Loucy (cell line): ENCODE data around the gene FSTL4.
"Not testable (repeated sequence)": the region's sequence is repeated elsewhere in the genome, so short reads cannot be mapped to it uniquely, and the experiment has no call there.

Experiments used
- H2AFZ ChIP-seq: fragments of 200-600 bp; sonication (generic); 2 replicates; pipeline ENCODE4 v1.6.0; 2016; ENCODE audit warnings: antibody characterized with exemption, mild to moderate bottlenecking, low read length, moderate library complexity
- H3F3A ChIP-seq: fragments of 200-600 bp; 2 replicates; pipeline ENCODE4 v1.6.0; 2016; ENCODE audit warnings: antibody characterized with exemption, low read depth, mild to moderate bottlenecking
- H3K27me3 ChIP-seq: fragments of 200-600 bp; sonication (generic); 2 replicates; pipeline ENCODE4 v1.6.1; 2014; ENCODE audit warnings: low read length, mild to moderate bottlenecking; ENCODE audit not compliant: insufficient read depth, poor library complexity, severe bottlenecking
- H3K36me3 ChIP-seq: fragments of 200-600 bp; sonication (generic); 2 replicates; pipeline ENCODE4 v1.6.1; 2016; ENCODE audit warnings: low read length; ENCODE audit not compliant: insufficient read depth
- H3K4me1 ChIP-seq: fragments of 200-600 bp; sonication (generic); 2 replicates; pipeline ENCODE4 v1.5.1; 2014; ENCODE audit warnings: low read length, mild to moderate bottlenecking; ENCODE audit not compliant: insufficient read depth, poor library complexity, severe bottlenecking
- H3K4me2 ChIP-seq: fragments of 200-600 bp; sonication (generic); 2 replicates; pipeline ENCODE4 v1.6.0; 2014; ENCODE audit warnings: antibody characterized with exemption, low read length, low read depth, mild to moderate bottlenecking; ENCODE audit not compliant: poor library complexity, severe bottlenecking
- H3K4me3 ChIP-seq: fragments of 200-600 bp; sonication (generic); 2 replicates; pipeline ENCODE4 v1.5.1; 2014; ENCODE audit warnings: low read length, mild to moderate bottlenecking, mixed read lengths; ENCODE audit not compliant: poor library complexity, severe bottlenecking
- H3K79me2 ChIP-seq: fragments of 200-600 bp; sonication (generic); 2 replicates; pipeline ENCODE4 v1.6.1; 2014; ENCODE audit warnings: low read length; ENCODE audit not compliant: insufficient read depth
- H3K9ac ChIP-seq: fragments of 200-600 bp; sonication (generic); 2 replicates; pipeline ENCODE4 v1.6.0; 2014; ENCODE audit warnings: mild to moderate bottlenecking, low read depth, low read length, moderate library complexity; ENCODE audit not compliant: poor library complexity, severe bottlenecking
- H3K9me2 ChIP-seq: fragments of 200-600 bp; sonication (generic); replicated peaks from 2 replicates; pipeline ENCODE4 v1.6.1; 2016; ENCODE audit warnings: low read depth, low read length, mixed read lengths
- H3K9me3 ChIP-seq: fragments of 200-600 bp; sonication (generic); 2 replicates; pipeline ENCODE4 v1.6.1; 2014; ENCODE audit warnings: mild to moderate bottlenecking, antibody characterized with exemption, low read length, low read depth; ENCODE audit not compliant: insufficient read depth
- H4K20me1 ChIP-seq: fragments of 200-600 bp; sonication (generic); 2 replicates; pipeline ENCODE4 v1.6.0; 2014; ENCODE audit warnings: antibody characterized with exemption, low read length, mild to moderate bottlenecking; ENCODE audit not compliant: insufficient read depth, poor library complexity, severe bottlenecking
- EZH2phosphoT487 ChIP-seq: fragments of 200-600 bp; IDR thresholded peaks from 2 replicates; pipeline ENCODE4 v1.6.1; 2018; ENCODE audit warnings: antibody characterized with exemption, mild to moderate bottlenecking, moderate library complexity, borderline replicate concordance
- TF ChIP-seq, protein P1 (sequence below): fragments of 200-600 bp; sonication (generic); conservative IDR thresholded peaks from 2 replicates; pipeline ENCODE4 v1.5.1; 2014; ENCODE audit warnings: mild to moderate bottlenecking, antibody characterized with exemption, low read length

The FSTL4 gene

DNA sequence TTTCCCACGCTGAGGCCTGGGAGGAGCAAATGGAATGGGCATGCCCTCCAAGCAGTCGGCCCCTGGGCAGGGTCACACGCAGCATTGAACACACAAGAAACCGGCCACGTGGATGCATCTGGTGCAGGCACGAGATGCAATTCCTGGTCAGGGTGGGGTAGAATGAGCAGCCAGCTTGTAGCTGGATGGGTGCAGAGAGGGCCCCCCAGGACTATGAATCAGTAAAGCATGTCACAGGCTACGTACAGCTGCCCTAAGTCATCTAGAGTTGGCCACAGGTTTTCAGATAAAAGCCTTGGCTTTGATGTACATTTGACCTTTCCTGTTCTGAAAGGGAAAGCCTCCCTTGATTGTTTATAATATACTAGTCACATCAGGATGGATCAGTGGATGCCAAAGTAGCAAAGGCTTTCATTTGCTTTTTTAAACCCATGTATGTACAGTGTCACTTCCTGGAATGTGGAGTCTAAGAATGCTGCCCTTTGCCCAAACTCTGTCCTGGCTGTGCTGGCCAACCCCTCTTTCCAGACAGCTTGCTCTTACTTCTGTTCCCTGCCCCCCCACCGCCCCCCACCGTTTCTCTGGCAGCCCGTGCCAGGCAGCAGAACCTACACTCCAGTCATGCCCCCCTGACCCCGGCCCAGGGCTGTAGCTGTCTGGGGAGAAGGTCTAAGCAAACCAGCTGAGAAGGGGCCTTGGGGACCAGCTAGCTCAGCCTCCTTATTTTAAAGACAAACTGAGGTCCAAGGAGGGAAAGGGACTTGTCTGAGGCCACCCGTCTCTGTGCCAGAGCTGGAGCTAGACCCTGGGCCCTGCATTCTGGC, 391.3 kb downstream of the FSTL4 start:
- Histone ChIP-seq H3K27me3 (no peaks in the 10 kb centered on the region), H3K9me3 (no peaks in the 10 kb centered on the region), H3F3A (no peaks in the 10 kb centered on the region), H3K4me1 (no peaks in the 10 kb centered on the region), H4K20me1 (no peaks in the 10 kb centered on the region), H3K4me3 (no peak overlapping the region), H3K9ac (no peak overlapping the region), H3K36me3 (no peaks in the 10 kb centered on the region), H3K79me2 (no peaks in the 10 kb centered on the region), H3K4me2 (no peak overlapping the region), H3K9me2 (no peaks in the 10 kb centered on the region), H2AFZ (no peak overlapping the region)
- TF ChIP-seq, protein P1, sequence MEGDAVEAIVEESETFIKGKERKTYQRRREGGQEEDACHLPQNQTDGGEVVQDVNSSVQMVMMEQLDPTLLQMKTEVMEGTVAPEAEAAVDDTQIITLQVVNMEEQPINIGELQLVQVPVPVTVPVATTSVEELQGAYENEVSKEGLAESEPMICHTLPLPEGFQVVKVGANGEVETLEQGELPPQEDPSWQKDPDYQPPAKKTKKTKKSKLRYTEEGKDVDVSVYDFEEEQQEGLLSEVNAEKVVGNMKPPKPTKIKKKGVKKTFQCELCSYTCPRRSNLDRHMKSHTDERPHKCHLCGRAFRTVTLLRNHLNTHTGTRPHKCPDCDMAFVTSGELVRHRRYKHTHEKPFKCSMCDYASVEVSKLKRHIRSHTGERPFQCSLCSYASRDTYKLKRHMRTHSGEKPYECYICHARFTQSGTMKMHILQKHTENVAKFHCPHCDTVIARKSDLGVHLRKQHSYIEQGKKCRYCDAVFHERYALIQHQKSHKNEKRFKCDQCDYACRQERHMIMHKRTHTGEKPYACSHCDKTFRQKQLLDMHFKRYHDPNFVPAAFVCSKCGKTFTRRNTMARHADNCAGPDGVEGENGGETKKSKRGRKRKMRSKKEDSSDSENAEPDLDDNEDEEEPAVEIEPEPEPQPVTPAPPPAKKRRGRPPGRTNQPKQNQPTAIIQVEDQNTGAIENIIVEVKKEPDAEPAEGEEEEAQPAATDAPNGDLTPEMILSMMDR: no peak
- TF ChIP-seq EZH2phosphoT487: no peak

DNA sequence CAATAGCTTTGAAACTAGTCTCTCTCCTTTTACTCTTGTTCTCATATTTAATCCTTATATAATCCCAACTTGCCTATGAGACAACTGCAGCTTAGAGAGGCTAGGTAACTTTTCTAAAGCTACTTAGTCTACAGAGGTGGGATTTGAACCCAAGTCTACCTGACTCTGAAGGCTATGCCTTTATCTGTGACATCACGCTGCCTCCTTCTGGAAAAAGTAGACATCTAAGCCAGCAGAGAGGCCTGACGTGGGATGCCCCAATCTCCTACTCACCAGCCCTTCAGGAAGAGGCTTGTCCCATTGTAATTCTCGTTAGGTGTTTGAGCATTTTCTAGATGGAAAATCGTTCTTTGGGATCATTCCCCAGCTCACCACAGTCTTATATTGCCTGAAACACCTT, 393.0 kb downstream of the FSTL4 start:
- H3K9ac ChIP-seq: no peak overlapping the region
- no peak overlapping the region for H3K4me3 ChIP-seq
- H4K20me1 ChIP-seq: no peaks in the 10 kb centered on the region
- no peaks in the 10 kb centered on the region for H3K36me3 ChIP-seq
- no peaks in the 10 kb centered on the region for H3K4me1 ChIP-seq
- no peak overlapping the region for H3K4me2 ChIP-seq
- H3K27me3 ChIP-seq: no peaks in the 10 kb centered on the region
- no peaks in the 10 kb centered on the region for H3F3A ChIP-seq
- no peaks in the 10 kb centered on the region for H3K9me3 ChIP-seq
- no peak overlapping the region for H2AFZ ChIP-seq
- H3K79me2 ChIP-seq: no peaks in the 10 kb centered on the region
- TF ChIP-seq, protein P1: no peak
- no peak for TF ChIP-seq EZH2phosphoT487
- no peaks in the 10 kb centered on the region for H3K9me2 ChIP-seq

DNA sequence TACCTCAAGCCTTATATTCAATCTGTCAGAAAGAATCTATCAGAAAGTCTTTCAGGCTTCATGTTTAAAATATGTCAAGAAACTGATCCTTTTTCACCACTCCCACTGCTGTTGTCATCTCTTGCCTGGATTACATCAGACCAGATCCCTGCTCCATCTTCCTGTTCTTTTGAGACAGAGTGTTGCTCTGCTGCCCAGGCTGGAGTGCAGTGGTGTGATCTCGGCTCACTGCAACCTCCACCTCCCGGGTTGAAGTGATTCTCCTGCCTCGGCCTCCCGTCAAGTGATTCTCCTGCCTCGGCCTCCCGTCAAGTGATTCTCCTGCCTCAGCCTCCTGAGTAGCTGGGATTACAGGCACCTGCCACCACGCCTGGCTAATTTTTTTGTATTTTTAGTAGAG, 396.2 kb downstream of the FSTL4 start:
- H3K36me3 ChIP-seq, H3K27me3 ChIP-seq, H2AFZ ChIP-seq: not testable (repeated sequence)

More for the DNA sequence above, 396.2 kb downstream of the FSTL4 start:
- H4K20me1 ChIP-seq, H3K9ac ChIP-seq, H3K4me2 ChIP-seq, H3K4me1 ChIP-seq, H3K79me2 ChIP-seq, H3K9me3 ChIP-seq, H3F3A ChIP-seq, H3K4me3 ChIP-seq, H3K9me2 ChIP-seq: not testable (repeated sequence)
